ENCODE measurements around the gene TRIM27.
A peak's percentile ranks its signal among the peaks of the same experiment; 100 is the strongest.
"Not testable (repeated sequence)": the region's sequence is repeated elsewhere in the genome, so short reads cannot be mapped to it uniquely, and the experiment has no call there.

TRIM27 gene

GRCh38 chr6:28871335-28872156, 52.2 kb downstream of the TRIM27 start:
- H3K9ac ChIP-seq (ENCODE audit: low read length): no peak overlapping the region
- H3K27me3 ChIP-seq (replicated peaks; ENCODE audit: control insufficient read depth, insufficient read depth, low read length): peaks cover 9% of the 10 kb centered on the region
- no peak overlapping the region for H3K4me3 ChIP-seq (ENCODE audit: low read length)
- no peaks in the 10 kb centered on the region for H3K36me3 ChIP-seq (ENCODE audit: control insufficient read depth, insufficient read depth, low read length, severe bottlenecking)
- H3K9me3 ChIP-seq (ENCODE audit: control insufficient read depth, low read length): no peaks in the 10 kb centered on the region
- H3K4me1 ChIP-seq (ENCODE audit: control insufficient read depth, insufficient read depth, low read length): peaks cover 4% of the 10 kb centered on the region
- no peak for DNase-seq (ENCODE audit: low read depth)

DNA sequence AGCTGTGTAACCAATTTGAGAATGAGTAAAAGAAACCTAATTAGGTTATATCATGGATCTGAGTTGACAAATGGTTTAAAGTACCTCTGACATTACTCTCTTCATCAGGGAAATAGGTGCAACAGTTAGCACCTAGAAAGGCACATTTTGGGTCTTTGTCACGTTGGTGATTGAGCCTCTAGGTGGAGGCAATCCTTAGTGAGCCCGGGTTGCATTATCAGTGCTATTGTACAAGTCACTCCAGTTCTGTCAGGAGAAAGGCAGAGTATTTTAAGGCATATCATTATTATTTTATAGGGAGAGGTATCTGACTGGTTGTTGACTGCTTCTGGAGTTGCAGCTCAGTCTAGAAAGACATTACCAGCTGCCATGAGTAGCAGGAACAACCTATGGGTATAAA, 54.9 kb downstream of the TRIM27 start:
- no peaks in the 10 kb centered on the region for H3K27me3 ChIP-seq (replicated peaks; ENCODE audit: control insufficient read depth, insufficient read depth, low read length)
- H3K9ac ChIP-seq (ENCODE audit: low read length): no peak overlapping the region
- no peak for DNase-seq (ENCODE audit: low read depth)
- no peak overlapping the region for H3K4me3 ChIP-seq (ENCODE audit: low read length)
- peaks cover 12% of the 10 kb centered on the region for H3K4me1 ChIP-seq (ENCODE audit: control insufficient read depth, insufficient read depth, low read length)
- no peaks in the 10 kb centered on the region for H3K9me3 ChIP-seq (ENCODE audit: control insufficient read depth, low read length)
- H3K36me3 ChIP-seq (ENCODE audit: control insufficient read depth, insufficient read depth, low read length, severe bottlenecking): no peaks in the 10 kb centered on the region

- peaks cover 12% of the 10 kb centered on the region for H3K4me1 ChIP-seq (ENCODE audit: control insufficient read depth, insufficient read depth, low read length)
- DNase-seq (ENCODE audit: low read depth): no peak
- no peaks in the 10 kb centered on the region for H3K27me3 ChIP-seq (replicated peaks; ENCODE audit: control insufficient read depth, insufficient read depth, low read length)
- peak overlapping the region; percentile 75 for H3K9ac ChIP-seq (ENCODE audit: low read length)
- peak overlapping the region; percentile 82 for H3K4me3 ChIP-seq (ENCODE audit: low read length)
- no peaks in the 10 kb centered on the region for H3K9me3 ChIP-seq (ENCODE audit: control insufficient read depth, low read length)
- no peaks in the 10 kb centered on the region for H3K36me3 ChIP-seq (ENCODE audit: control insufficient read depth, insufficient read depth, low read length, severe bottlenecking)
Observed at GRCh38 chr6:28867086-28867409, 56.7 kb downstream of the TRIM27 start.

DNA sequence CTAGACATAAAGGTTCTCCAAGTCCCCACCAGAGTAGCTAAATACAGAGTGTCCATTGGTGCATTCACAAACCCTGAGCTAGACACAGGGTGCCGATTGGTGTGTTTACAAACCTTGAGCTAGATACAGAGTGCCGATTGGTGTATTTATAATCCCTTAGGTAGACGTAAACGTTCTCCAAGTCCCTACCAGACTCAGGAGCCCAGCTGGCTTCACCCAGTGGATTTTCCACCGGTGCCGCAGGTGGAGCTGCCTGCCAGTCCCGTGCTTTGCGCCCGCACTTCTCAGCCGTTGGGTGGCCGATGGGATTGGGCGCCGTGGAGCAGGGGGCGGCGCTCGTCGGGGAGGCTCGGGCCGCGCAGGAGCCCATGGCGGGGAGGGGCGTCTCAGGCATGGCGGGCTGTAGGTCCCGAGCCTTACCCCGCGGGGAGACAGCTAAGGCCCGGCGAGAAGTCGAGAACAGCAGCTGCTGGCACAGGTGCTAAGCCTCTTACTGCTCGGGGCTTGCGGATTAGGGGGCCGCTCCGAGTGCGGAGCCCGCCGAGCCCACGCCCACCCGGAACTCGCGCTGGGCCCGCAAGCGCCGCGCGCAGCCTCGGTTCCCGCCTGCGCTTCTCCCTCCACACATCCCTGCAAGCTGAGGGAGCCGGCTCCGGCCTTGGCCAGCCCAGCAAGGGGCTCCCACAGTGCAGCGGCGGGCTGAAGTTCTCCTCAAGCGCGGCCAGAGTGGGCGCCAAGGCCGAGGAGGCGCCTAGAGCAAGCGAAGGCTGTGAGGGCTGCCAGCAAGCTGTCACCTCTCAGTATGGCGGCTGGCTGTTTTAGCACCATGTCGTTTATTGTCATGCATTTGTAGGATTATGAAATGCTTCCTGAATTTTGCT, 57.3 kb downstream of the TRIM27 start:
- not testable (repeated sequence) for H3K36me3 ChIP-seq (ENCODE audit: control insufficient read depth, insufficient read depth, low read length, severe bottlenecking); H3K27me3 ChIP-seq (replicated peaks; ENCODE audit: control insufficient read depth, insufficient read depth, low read length); H3K9me3 ChIP-seq (ENCODE audit: control insufficient read depth, low read length)
- DNase-seq (ENCODE audit: low read depth): peak; percentile 56
- peaks cover 12% of the 10 kb centered on the region for H3K4me1 ChIP-seq (ENCODE audit: control insufficient read depth, insufficient read depth, low read length)
- peak overlapping the region; percentile 75 for H3K9ac ChIP-seq (ENCODE audit: low read length)
- peak overlapping the region; percentile 82 for H3K4me3 ChIP-seq (ENCODE audit: low read length)

DNA sequence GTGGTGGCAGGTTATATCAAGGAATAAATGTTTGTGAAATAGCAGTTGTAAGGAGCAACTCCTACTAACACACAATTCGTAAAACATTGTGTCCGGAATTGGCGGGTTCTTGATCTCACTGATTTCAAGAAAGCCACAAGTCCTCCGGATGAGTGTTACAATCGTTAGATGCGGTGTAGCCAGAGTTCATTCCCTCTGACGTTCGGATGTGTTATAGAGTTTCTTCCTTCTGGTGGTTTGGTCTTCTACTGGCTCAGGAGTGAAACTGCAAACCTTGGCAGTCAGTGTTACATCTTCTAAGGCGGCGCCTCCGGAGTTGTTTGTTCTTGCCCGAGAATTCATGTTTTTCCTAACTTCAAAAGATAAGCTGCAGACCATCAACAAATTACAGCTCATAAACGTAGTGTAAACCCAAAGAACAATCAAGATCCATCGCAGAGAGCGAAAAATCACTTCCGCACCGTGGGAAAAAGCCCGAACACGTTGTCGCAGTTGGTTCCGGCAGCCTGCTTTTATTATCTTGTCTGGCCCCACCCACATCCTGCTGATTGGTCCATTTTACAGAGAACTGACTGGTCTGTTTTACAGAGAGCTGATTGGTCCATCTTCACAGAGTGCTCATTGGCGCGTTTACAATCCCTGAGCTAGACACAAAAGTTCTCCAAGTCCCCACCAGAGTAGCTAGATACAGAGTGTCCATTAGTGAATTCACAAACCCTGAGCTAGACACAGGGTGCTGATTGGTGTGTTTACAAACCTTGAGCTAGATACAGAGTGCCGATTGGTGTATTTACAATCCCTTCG, 58.2 kb downstream of the TRIM27 start:
- Histone ChIP-seq H3K36me3 (ENCODE audit: control insufficient read depth, insufficient read depth, low read length, severe bottlenecking) (no peaks in the 10 kb centered on the region), H3K9me3 (ENCODE audit: control insufficient read depth, low read length) (no peaks in the 10 kb centered on the region), H3K4me1 (ENCODE audit: control insufficient read depth, insufficient read depth, low read length) (peaks cover 12% of the 10 kb centered on the region), H3K4me3 (ENCODE audit: low read length) (no peak overlapping the region), H3K9ac (ENCODE audit: low read length) (no peak overlapping the region), H3K27me3 (replicated peaks; ENCODE audit: control insufficient read depth, insufficient read depth, low read length) (no peaks in the 10 kb centered on the region)
- peak; percentile 7 for DNase-seq (ENCODE audit: low read depth)

- peaks cover 12% of the 10 kb centered on the region for H3K4me1 ChIP-seq (ENCODE audit: control insufficient read depth, insufficient read depth, low read length)
- H3K27me3 ChIP-seq (replicated peaks; ENCODE audit: control insufficient read depth, insufficient read depth, low read length): no peaks in the 10 kb centered on the region
- H3K4me3 ChIP-seq (ENCODE audit: low read length): peak overlapping the region; percentile 96
- H3K9me3 ChIP-seq (ENCODE audit: control insufficient read depth, low read length): no peaks in the 10 kb centered on the region
- H3K36me3 ChIP-seq (ENCODE audit: control insufficient read depth, insufficient read depth, low read length, severe bottlenecking): no peaks in the 10 kb centered on the region
- peak overlapping the region; percentile 71 for H3K9ac ChIP-seq (ENCODE audit: low read length)
- DNase-seq (ENCODE audit: low read depth): no peak
Observed at GRCh38 chr6:28864326-28864923, 59.4 kb downstream of the TRIM27 start.

DNA sequence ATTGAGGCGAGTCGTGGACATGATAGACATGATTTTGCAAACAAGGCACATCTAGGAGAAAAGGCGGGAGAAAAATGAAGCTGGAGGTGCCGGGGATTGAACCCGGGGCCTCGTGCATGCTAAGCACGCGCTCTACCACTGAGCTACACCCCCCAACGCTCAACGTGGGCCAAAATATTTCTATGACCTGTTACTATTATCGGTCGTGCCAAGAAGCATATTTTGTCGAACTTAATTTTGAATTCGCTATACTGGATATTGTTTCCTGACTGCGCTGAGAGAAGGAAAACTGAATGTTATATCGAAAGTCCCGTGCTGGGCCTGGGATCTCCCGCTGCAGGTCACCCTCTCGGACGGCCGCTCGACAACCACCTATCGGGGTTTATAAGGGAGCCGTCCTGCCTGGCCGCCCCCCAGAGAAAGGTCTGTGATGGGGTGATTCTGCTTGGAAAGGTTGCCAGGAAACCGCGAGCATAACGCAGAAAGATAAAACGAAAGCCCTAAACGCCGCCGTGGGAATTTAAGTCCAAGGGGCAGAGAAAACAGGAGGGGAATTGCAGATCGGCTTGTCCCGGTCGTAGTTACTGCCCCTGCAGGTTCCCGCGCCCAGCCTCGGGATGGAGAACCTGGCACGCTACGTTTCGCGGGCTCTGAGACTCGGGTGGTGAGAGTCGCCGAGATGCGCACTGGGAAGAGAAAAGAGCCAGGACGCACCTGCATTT, 60.0 kb downstream of the TRIM27 start:
- H3K36me3 ChIP-seq (ENCODE audit: control insufficient read depth, insufficient read depth, low read length, severe bottlenecking): no peaks in the 10 kb centered on the region
- H3K9me3 ChIP-seq (ENCODE audit: control insufficient read depth, low read length): no peaks in the 10 kb centered on the region
- peak overlapping the region; percentile 96 for H3K4me3 ChIP-seq (ENCODE audit: low read length)
- H3K27me3 ChIP-seq (replicated peaks; ENCODE audit: control insufficient read depth, insufficient read depth, low read length): peaks cover 4% of the 10 kb centered on the region
- H3K9ac ChIP-seq (ENCODE audit: low read length): peak overlapping the region; percentile 71
- DNase-seq (ENCODE audit: low read depth): peak; percentile 86
- peaks cover 12% of the 10 kb centered on the region for H3K4me1 ChIP-seq (ENCODE audit: control insufficient read depth, insufficient read depth, low read length)

DNA sequence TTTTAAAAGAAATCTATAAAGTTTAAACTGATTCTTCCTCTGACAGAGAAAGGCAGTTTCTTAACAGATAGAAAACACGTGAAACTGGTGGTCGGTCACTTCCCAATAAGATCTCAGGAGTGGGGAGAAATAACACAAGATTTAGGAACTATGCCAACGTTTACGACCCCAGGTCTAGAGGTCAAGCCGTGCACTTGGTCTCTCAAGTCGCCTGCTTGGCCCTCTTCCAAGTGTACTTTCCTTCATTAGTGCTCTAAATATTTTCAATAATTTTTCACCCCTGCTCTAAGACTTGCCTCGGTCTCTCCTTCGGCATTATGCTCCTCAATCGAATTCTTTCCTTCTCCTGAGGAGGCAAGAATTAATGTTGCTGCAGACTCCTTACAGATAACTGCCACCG, 61.7 kb downstream of the TRIM27 start:
- no peak for DNase-seq (ENCODE audit: low read depth)
- peaks cover 4% of the 10 kb centered on the region for H3K27me3 ChIP-seq (replicated peaks; ENCODE audit: control insufficient read depth, insufficient read depth, low read length)
- H3K9ac ChIP-seq (ENCODE audit: low read length): no peak overlapping the region
- H3K9me3 ChIP-seq (ENCODE audit: control insufficient read depth, low read length): no peaks in the 10 kb centered on the region
- no peak overlapping the region for H3K4me3 ChIP-seq (ENCODE audit: low read length)
- peaks cover 10% of the 10 kb centered on the region for H3K4me1 ChIP-seq (ENCODE audit: control insufficient read depth, insufficient read depth, low read length)
- H3K36me3 ChIP-seq (ENCODE audit: control insufficient read depth, insufficient read depth, low read length, severe bottlenecking): no peaks in the 10 kb centered on the region

- Histone ChIP-seq H3K4me3 (ENCODE audit: low read length) (no peak overlapping the region), H3K9me3 (ENCODE audit: control insufficient read depth, low read length) (no peaks in the 10 kb centered on the region), H3K27me3 (replicated peaks; ENCODE audit: control insufficient read depth, insufficient read depth, low read length) (peaks cover 4% of the 10 kb centered on the region), H3K36me3 (ENCODE audit: control insufficient read depth, insufficient read depth, low read length, severe bottlenecking) (no peaks in the 10 kb centered on the region), H3K9ac (ENCODE audit: low read length) (no peak overlapping the region), H3K4me1 (ENCODE audit: control insufficient read depth, insufficient read depth, low read length) (peaks cover 8% of the 10 kb centered on the region)
- DNase-seq (ENCODE audit: low read depth): no peak
Observed at GRCh38 chr6:28861339-28861738, 62.4 kb downstream of the TRIM27 start.

- no peak for DNase-seq (ENCODE audit: low read depth)
- no peak overlapping the region for H3K4me3 ChIP-seq (ENCODE audit: low read length)
- no peaks in the 10 kb centered on the region for H3K9me3 ChIP-seq (ENCODE audit: control insufficient read depth, low read length)
- no peak overlapping the region for H3K9ac ChIP-seq (ENCODE audit: low read length)
- peaks cover 8% of the 10 kb centered on the region for H3K4me1 ChIP-seq (ENCODE audit: control insufficient read depth, insufficient read depth, low read length)
- H3K36me3 ChIP-seq (ENCODE audit: control insufficient read depth, insufficient read depth, low read length, severe bottlenecking): no peaks in the 10 kb centered on the region
- H3K27me3 ChIP-seq (replicated peaks; ENCODE audit: control insufficient read depth, insufficient read depth, low read length): peaks cover 4% of the 10 kb centered on the region
Observed at GRCh38 chr6:28860581-28860980, 63.2 kb downstream of the TRIM27 start.

All from adipocyte (in vitro differentiated cells).